PC-9 (cell line): ENCODE results near the gene C6orf136.

Experiments
- CTCF ChIP-seq: fragments of 200-600 bp; sonication (generic); conservative IDR thresholded peaks from 2 replicates; pipeline ENCODE4 v1.6.1; 2017; ENCODE audit warnings: mixed run types, antibody characterized with exemption, mild to moderate bottlenecking, moderate library complexity
- EZH2 ChIP-seq: fragments of 200-600 bp; sonication (generic); IDR thresholded peaks from 2 replicates; pipeline ENCODE4 v1.8.0; 2017; ENCODE audit warnings: antibody characterized with exemption, low read depth

GRCh38 chr6:30647242-30648116 lies 546 bp downstream of the C6orf136 start:
- TF ChIP-seq EZH2: no peak
- TF ChIP-seq CTCF: no peak
